HPDE6-E6E7 (cell line): ENCODE results near the gene ATP11A.

Source experiments
- DNase-seq: peaks from one replicate; pipeline ENCODE4 v3.0.0; 2011; ENCODE audit warnings: missing footprints; ENCODE audit errors: extremely low spot score

Gene ATP11A

DNA sequence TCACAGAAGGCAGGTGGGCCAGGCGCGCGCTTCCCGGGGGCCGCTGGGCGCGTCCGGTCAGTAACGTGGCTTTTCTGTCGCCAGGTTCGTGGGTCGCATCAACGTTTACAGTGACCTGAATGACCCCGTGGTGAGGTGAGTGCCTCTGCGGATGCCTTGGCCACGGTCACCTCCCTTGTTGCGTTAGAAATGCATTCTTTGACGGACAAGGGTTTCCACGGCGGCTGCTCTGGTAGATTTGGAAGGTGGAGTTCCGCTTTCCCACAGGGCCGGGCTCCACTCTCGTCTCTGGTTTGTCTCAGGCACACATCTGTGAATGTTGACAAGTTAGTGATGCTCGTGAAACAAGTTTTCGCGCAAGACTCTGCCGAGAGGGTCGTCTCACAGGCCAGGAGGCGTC lies 130.0 kb downstream of the ATP11A start:
- no peak for DNase-seq

GRCh38 chr13:112820318-112820717 lies 130.5 kb downstream of the ATP11A start:
- no peak for DNase-seq

DNA sequence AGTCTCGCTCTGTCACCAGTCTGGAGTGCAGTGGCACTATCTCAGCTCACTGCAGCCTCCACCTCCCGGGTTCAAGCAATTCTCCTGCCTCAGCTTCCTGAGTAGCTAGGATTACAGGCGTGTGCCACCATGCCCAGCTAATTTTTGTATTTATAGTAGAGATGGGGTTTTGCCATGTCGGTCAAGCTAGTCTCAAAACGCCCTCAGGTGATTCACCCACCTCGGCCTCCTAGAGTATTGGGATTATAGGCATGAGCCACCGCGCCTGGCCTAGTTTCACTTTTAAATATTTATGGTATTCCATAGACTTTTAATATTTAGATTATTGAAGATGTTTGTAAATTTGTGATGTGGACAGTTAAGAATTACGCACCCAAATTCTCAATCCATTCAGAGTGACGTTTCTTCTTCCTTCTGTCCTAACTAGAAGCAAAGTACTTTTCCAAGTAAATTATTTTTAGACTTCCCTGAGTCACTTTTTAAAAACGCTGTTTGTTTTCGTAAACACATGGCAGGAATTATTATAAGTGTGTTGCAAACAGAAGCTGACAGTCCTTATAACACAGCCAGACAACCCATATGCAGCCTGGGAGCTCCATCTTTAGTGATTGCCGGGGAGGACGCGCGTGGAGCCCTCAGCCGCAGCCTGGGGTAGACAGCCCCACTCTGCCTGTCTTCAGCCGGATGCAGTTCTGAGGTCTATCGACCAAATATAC lies 131.7 kb downstream of the ATP11A start:
- no peak for DNase-seq

- no peak for DNase-seq
Observed at GRCh38 chr13:112822851-112823250, 133.0 kb downstream of the ATP11A start.

GRCh38 chr13:112824429-112824828 lies 134.6 kb downstream of the ATP11A start:
- DNase-seq, result no peak

DNA sequence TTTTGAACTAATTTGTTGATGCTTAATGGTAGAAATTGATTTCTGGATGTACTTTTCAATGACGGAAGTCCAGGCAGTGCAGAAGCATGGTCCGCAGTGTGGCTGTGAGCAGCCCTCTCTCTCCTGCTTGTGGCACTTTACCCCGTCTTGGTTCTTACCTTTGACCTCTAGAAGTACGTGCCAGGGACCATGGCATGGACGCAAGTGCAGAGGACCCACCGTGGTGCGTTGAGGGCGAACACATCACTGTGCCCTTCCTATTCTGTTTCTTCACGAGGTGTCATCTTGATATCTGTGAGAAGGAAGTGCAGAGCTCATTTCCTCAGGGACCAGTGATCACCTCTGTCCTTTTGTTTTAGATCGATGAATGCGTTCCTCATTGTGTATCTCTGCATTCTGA lies 135.2 kb downstream of the ATP11A start:
- DNase-seq, result no peak

DNA sequence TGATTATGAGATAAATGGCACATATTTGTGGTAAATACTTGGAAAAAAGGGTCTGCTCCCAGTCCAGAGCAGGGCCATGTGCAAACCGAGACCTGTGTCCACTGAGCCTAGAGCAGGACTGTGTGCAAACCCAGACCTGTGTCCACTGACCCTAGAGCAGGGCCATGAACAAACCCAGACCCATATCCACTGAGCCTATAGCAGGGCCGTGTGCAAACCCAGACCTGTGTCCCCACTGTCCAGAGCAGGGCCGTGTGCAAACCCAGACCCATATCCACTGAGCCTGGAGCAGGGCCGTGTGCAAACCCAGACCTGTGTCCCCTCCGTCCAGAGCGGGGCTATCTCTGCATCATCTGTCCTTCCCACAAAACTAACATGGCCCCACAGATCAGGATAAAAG lies 136.0 kb downstream of the ATP11A start:
- DNase-seq, result no peak

- DNase-seq, result no peak
Observed at GRCh38 chr13:112826565-112826964, 136.7 kb downstream of the ATP11A start.

DNA sequence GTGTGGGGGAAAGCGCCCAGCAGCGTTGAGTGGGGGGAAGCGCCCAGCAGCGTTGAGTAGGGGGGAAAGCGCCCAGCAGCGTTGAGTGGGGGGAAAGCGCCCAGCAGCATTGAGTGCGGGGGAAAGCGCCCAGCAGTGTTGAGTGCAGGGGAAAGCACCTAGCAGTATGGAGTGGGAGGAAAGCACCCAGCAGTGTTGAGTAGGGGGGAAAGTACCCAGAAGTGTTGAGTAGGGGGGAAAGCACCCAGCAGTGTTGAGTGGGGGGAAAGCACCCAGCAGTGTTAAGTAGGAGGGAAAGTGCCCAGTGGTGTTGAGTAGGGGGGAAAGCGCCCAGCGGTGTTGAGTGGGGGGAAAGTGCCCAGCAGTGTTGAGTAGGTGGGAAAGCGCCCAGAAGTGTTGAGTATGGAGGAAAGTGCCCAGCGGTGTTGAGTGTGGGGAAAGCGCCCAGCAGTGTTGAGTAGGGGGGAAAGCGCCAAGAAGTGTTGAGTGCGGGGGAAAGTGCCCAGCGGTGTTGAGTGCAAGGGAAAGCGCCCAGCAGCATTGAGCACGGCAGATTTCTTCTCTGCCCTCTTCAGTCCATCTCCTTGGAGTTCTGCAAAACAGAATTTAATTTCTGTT lies 138.4 kb downstream of the ATP11A start:
- no peak for DNase-seq

DNA sequence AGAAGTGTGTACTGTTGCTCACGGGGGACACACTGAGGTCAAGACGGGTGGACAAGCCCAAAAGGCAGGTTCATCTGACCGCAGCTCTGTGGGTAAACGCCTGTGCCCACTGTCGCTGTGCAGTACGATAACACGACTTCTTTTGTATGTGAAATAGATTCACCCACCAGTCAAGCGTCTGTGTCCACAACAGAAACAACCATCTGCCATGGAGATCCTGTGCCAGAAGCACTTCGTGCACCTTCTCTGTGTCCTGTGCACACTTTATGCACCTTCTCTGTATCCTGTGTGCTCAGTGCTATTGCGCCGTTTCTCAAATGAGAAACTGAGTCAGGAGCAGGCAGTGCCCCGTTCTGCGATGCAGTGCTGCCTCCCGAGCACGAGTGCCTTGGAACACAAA lies 138.9 kb downstream of the ATP11A start:
- no peak for DNase-seq

- no peak for DNase-seq
Observed at GRCh38 chr13:112831196-112831595, 141.4 kb downstream of the ATP11A start.

GRCh38 chr13:112831801-112832200 lies 142.0 kb downstream of the ATP11A start:
- no peak for DNase-seq

DNA sequence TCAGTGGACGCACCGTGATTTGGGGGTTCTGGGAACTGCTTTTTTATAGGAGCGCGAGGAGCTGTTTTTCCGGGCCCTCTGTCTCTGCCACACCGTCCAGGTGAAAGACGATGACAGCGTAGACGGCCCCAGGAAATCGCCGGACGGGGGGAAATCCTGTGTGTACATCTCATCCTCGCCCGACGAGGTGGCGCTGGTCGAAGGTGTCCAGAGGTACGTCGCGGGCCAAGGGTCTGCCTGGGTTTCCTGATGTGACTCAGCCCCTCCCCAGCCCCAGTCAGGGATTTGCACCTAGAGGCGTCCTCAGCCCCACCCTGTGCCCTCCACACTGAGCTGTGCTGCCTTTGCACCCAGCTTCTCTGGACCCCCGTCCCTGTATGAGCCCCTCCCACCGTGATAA lies 143.0 kb downstream of the ATP11A start:
- DNase-seq, result no peak

DNA sequence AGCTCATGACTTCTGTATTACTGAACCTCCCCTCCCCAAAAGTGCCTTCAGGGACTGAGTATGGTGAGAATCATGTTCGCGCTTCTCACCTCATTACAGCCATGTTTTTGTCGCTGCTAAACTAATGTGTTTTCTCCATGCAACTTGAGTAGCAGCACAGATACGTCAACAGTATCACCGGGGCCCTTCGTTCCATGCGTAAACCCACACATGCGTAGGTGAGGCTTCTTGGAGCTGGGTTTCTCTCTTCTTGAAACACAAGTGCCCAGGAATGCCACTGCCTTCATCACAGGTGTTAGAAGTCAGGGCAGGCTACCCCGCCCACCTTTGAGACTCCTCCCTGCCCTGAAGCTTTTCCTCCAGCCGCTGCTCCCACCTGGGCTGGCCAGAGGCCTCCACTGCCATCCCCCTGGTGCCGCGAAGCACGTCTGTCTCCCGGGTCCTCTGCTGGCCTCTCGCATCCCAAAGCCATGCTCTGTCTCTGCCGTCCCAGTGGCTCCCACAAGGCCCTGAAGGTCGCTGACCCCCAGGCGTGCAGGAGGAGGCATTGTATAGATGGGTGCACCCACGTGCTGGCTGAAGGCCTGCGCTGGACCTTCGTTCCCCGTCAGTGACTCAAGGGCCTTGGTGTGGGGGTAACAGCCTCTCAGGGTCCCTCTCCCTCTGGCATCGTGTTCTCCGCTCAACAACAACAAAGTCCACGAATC lies 143.9 kb downstream of the ATP11A start:
- no peak for DNase-seq

GRCh38 chr13:112835344-112835743 lies 145.5 kb downstream of the ATP11A start:
- DNase-seq, result no peak

DNA sequence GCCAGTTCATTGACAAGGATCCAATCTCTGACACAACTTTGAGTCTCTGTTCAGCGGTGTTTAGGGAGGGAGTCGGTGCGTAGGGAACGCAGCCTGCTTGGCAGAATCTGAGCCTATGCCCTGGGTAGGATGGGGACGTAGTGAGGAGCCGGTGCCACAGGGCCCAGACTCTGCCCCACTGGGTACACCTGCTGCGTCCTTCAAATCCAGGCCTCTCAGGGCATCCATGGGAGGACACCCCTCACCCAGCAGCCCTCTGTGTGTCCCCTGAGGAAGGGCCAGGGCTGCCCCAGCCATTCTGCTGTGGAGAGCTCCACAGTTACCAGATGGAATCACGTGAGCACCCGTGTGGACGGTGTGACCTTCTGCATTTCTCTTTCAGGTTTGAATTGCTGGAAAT lies 146.0 kb downstream of the ATP11A start:
- no peak for DNase-seq

DNA sequence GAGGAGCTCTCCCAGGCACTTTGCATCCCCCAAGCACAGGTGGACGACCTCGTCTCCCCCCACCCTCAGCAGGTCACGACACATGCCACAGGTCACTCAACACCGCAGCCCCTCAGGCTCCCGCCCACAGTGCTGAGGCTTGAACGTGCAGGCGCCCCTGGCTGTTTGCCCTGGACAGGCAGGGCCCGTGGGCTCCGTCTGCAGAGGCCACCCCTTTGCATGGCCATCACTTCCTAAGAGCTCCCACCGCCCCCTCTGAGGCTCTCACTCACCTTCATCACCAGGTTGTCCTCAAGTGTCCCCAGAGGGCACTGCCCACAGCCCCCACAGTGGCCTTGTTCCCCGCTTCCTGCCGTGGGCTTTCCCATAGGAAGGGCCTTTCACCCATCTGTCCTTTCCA lies 147.1 kb downstream of the ATP11A start:
- DNase-seq, result no peak

GRCh38 chr13:112837371-112838037 lies 147.7 kb downstream of the ATP11A start:
- no peak for DNase-seq

DNA sequence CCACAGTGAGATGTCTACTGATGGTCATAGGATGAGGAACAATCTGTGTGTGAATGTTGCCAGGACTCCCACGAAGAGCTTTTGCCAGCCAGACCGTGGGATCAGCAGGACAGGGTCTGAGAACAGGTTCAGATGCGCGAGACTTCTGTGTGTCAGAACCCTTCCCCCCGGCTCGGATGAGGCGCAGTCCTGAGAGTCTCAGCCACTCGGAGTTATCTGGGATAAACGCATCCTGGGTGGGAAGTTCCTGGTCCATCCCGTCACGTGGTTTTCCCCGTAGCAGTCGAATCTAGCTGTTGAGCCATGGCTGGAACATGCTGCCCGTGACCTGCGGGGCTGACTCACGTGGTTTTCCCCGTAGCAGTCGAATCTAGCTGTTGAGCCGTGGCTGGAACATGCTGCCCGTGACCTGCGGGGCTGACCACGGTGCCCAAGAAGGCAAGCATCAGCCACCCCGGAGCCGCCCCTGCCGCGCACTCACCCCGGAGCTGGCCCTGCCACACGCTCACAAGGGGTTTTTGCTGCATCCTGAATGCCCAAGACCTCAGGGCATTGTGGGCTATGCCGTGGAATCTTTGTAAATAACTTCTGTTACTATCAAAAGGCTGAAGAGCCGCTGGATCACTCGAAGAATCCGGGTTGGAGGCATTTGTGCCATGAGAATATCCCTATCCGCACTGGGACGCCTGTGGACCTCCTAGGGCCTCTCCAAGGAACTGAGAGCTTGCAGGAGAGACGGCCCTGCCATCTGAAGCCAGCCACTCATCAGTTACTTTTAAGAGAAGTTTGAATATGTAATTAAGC lies 148.4 kb downstream of the ATP11A start:
- no peak for DNase-seq

GRCh38 chr13:112838842-112839117 lies 148.9 kb downstream of the ATP11A start:
- no peak for DNase-seq

- DNase-seq, result no peak
Observed at GRCh38 chr13:112839356-112840105, 149.7 kb downstream of the ATP11A start.
